AG09309 (cell line): ENCODE results near the gene TPST1.

Experiments
- DNase-seq: peaks from one replicate; pipeline ENCODE4 v3.0.0-alpha.2; 2010; ENCODE audit warnings: low read depth
- H3K4me3 ChIP-seq: 2 replicates; pipeline ENCODE4 v1.5.1; 2011; ENCODE audit warnings: mild to moderate bottlenecking, low read depth, low read length, moderate library complexity; ENCODE audit not compliant: control insufficient read depth
- TF ChIP-seq, protein P1 (sequence below): IDR thresholded peaks from 2 replicates; pipeline ENCODE4 v1.5.1; 2011; ENCODE audit warnings: mild to moderate bottlenecking, low read depth, low read length, inconsistent platforms; ENCODE audit not compliant: insufficient read depth, control insufficient read depth; ENCODE audit errors: missing control alignments

Gene TPST1

DNA sequence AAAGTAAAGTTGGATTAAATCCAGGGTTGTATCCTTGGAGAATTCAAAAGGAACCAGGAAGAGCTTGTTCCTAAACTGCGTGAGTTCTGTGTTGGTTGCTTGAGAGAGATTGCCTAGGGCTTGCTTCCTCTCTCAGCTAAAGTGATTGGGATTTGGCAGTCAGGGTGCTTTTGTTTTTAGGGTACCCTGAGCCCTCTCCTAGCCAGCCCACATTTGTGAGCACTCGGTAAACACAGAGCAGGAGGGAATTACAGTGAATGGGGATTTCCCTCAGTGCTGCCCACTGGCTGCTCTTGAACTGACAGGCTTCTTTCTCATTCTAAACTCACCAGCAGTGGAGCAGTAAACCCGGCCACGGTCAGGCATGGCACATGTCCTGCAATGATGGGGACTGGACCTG is 146.9 kb downstream of the TPST1 start:
- TF ChIP-seq, protein P1, sequence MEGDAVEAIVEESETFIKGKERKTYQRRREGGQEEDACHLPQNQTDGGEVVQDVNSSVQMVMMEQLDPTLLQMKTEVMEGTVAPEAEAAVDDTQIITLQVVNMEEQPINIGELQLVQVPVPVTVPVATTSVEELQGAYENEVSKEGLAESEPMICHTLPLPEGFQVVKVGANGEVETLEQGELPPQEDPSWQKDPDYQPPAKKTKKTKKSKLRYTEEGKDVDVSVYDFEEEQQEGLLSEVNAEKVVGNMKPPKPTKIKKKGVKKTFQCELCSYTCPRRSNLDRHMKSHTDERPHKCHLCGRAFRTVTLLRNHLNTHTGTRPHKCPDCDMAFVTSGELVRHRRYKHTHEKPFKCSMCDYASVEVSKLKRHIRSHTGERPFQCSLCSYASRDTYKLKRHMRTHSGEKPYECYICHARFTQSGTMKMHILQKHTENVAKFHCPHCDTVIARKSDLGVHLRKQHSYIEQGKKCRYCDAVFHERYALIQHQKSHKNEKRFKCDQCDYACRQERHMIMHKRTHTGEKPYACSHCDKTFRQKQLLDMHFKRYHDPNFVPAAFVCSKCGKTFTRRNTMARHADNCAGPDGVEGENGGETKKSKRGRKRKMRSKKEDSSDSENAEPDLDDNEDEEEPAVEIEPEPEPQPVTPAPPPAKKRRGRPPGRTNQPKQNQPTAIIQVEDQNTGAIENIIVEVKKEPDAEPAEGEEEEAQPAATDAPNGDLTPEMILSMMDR = no peak
- no peak overlapping the region for H3K4me3 ChIP-seq
- DNase-seq = no peak

DNA sequence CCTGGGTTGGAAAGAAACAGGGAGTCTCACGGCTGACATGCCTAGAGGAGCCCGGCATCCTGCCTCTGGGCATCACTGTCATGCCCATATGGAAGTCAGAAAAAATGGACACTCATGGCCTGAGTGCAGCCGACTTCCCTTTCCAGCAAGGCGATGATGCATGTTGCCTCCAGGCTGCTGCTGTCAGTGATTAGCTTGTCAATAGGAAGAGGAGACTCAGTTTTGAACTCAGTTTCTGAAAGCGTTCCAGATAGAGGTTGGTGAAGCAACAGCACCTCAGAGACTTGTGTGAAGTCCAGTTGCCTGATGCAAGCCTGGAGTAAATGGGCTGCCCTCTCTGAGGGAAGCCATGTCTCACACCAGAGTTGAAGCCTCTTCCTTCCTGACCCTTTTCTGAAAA is 148.4 kb downstream of the TPST1 start:
- no peak overlapping the region for H3K4me3 ChIP-seq
- TF ChIP-seq, protein P1 = no peak
- DNase-seq = peak; percentile 94

DNA sequence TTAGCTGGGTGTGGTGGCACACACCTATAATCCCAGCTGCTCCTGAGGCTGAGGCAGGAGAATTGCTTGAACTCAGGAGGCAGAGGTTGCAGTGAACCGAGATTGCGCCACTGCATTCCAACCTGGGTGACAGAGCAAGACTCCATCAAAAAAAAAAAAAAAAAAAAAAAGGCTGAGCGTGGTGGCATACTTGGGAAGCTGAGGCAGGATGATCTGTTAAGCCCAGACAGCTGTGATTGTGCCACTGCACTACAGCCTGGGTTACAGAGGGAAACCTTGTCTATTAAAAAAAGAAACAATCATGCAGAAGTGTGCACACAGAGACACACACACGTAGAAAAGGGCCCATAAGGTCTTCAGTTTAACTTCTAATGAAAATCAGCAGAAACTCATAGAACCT is 150.6 kb downstream of the TPST1 start:
- no peak for DNase-seq
- TF ChIP-seq, protein P1 = no peak
- H3K4me3 ChIP-seq = no peak overlapping the region

DNA sequence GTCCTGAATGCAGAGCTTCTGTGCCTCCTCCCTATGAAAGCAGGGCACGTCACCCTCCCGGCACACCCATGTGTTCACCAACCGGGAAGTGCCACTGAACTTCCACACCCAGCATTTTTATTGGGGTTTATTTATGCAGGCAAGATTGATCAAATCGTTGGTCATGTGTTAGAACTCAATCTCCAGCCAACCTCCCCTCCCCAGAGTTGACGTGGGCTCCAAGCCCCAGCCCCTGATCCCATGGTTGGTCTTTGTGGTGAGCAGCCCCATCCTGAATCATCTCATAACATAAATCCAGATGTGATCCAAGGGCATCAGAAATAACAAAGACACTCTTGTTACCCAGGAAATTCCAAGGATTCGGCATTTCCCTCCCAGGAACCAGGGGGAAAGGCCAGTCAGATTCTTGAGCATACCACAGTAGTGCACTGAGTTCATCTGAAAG is 151.2 kb downstream of the TPST1 start:
- TF ChIP-seq, protein P1 = no peak
- DNase-seq = peak; percentile 35
- no peak overlapping the region for H3K4me3 ChIP-seq

DNA sequence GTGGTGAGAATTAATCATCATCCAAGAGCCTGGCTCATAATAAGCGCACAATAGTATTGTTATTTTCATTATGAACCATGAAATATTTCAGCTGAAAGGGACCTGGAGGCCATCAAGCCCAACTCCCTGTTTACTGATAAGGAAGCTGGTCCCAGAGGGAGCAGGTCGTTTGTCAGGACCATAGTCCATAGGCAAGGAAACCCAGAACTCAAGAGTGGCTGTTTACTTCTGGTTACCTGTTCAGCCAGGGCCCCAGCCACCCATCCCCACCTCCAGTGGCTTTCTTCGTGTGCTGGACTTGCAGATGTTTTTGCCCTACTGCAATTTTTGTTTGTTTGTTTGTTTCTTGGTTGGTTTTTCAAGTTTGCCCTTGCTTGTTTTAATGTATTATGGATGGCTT is 152.0 kb downstream of the TPST1 start:
- no peak for DNase-seq
- TF ChIP-seq, protein P1 = no peak
- H3K4me3 ChIP-seq = no peak overlapping the region

DNA sequence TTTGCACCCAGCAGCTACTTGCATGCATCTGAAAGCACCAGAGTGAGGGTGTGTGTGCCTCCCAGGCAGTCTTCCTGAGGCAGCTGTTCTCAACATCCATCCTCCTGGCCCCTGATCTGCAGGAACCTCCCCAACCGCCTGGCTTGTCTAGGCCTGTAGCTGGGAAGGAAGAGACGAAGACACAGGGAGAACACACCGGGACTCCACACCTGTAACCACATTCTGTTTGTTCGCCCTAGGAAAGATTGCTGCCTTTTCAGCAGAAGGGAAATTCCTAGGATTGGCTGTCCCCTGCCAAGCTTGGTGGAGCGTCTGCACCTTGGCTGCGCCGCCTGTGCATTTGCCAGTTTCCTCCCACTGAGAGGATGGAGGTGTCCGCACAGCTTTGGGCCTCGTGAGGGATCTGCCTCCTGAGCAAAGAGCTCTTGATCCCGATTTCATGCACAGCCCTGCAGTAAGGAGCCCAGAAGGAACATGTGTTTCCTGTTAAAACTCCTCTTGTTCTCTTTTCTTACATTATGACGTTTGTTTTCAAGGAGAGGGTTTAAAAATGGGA is 154.6 kb downstream of the TPST1 start:
- TF ChIP-seq, protein P1 = no peak
- DNase-seq = no peak
- H3K4me3 ChIP-seq = no peak overlapping the region

DNA sequence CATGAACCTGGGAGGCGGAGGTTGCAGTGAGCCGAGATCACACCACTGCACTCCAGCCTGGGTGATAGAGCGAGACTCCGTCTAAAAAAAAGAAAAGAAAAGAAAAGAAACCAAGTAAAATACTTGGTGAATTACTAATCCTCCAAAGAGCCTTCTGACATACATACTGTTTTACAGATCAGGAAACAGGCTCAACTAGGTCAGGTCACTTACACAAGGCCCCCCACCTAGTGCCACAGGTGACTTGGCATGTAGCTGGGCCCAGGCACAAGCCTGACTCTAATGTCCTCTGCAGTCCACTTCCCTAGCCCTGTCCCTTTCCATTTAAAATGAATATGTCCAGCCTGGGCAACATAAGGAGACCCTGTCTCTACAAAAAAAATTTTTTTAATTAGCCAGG is 157.0 kb downstream of the TPST1 start:
- no peak overlapping the region for H3K4me3 ChIP-seq
- TF ChIP-seq, protein P1 = no peak
- DNase-seq = no peak
